OCI-LY7 (cell line): Measurements from ENCODE around the gene CRHR2. TPM values are rescaled to one million over a fixed set of nuclear protein-coding genes. Genes with fewer than 3 reads are reported as not detected.

Experiments
- BruUV-seq: library from RNA; stranded (reverse); fragments of 400-500 nt; replicated peaks from 2 replicates; lab custom pipeline; 2021; lab: Mats Ljungman, UMichigan
- CTCF ChIA-PET: fragments of 300-600 bp; sonication (Branson Sonifier 250); formaldehyde crosslinking; loops from one replicate; lab custom pipeline; 2022; ENCODE audit warnings: antibody characterized with exemption; ENCODE audit not compliant: unreplicated experiment; lab: Charles Lee
- POLR2A ChIA-PET: fragments of 300-600 bp; sonication (Branson Sonifier 250); formaldehyde crosslinking; loops from one replicate; lab custom pipeline; 2022; ENCODE audit warnings: antibody characterized with exemption; lab: Charles Lee
- DNase-seq: peaks from one replicate; pipeline ENCODE4 v3.0.0-alpha.2; 2015; ENCODE audit warnings: low spot score
- H2AFZ ChIP-seq: fragments of 200-600 bp; sonication (generic), shearing (Covaris generic); 2 replicates; pipeline ENCODE4 v1.6.1; 2014; ENCODE audit warnings: mild to moderate bottlenecking, antibody characterized with exemption, low read length, moderate library complexity
- H3K27ac ChIP-seq: fragments of 200-600 bp; sonication (generic); 2 replicates; pipeline ENCODE4 v1.5.1; 2014; ENCODE audit warnings: mixed run types, low read depth, mild to moderate bottlenecking, moderate library complexity, low read length, inconsistent platforms; ENCODE audit not compliant: poor library complexity, severe bottlenecking
- H3K36me3 ChIP-seq: fragments of 200-600 bp; sonication (generic); 2 replicates; pipeline ENCODE4 v1.6.1; 2014; ENCODE audit warnings: mild to moderate bottlenecking, antibody characterized with exemption, low read length, moderate library complexity, mixed read lengths; ENCODE audit not compliant: insufficient read depth
- H3K4me1 ChIP-seq: fragments of 200-600 bp; sonication (generic); 2 replicates; pipeline ENCODE4 v1.5.1; 2014; ENCODE audit warnings: mild to moderate bottlenecking, low read length; ENCODE audit not compliant: insufficient read depth, poor library complexity, severe bottlenecking
- H3K4me2 ChIP-seq: fragments of 200-600 bp; sonication (generic); 2 replicates; pipeline ENCODE4 v1.6.1; 2014; ENCODE audit warnings: mild to moderate bottlenecking, low read length
- H3K4me3 ChIP-seq: fragments of 200-600 bp; sonication (generic); 2 replicates; pipeline ENCODE4 v1.5.1; 2014; ENCODE audit warnings: mild to moderate bottlenecking, low read depth, low read length; ENCODE audit not compliant: poor library complexity, severe bottlenecking
- H3K79me2 ChIP-seq: fragments of 200-600 bp; sonication (generic); 2 replicates; pipeline ENCODE4 v1.6.1; 2016; ENCODE audit warnings: low read depth, mild to moderate bottlenecking, low read length, moderate library complexity, mixed read lengths; ENCODE audit not compliant: insufficient read depth
- H3K9me2 ChIP-seq: fragments of 200-600 bp; sonication (generic); 2 replicates; pipeline ENCODE4 v1.6.1; 2016; ENCODE audit warnings: mild to moderate bottlenecking, low read length, mixed read lengths; ENCODE audit not compliant: insufficient read depth
- H3K9me3 ChIP-seq: fragments of 200-600 bp; sonication (generic); 2 replicates; pipeline ENCODE4 v1.6.1; 2014; ENCODE audit warnings: mild to moderate bottlenecking, mixed run types, low read length, mixed read lengths
- H4K20me1 ChIP-seq: fragments of 200-600 bp; sonication (generic); 2 replicates; pipeline ENCODE4 v1.6.1; 2014; ENCODE audit warnings: mild to moderate bottlenecking, antibody characterized with exemption, low read length, moderate library complexity, mixed read lengths; ENCODE audit not compliant: insufficient read depth
- EZH2phosphoT487 ChIP-seq: fragments of 200-600 bp; sonication (generic); IDR thresholded peaks from 2 replicates; pipeline ENCODE4 v1.6.1; 2018; ENCODE audit warnings: low read depth, borderline replicate concordance, mild to moderate bottlenecking, mixed run types, antibody characterized with exemption, low read length, moderate library complexity, mixed read lengths
- intact Hi-C: fragments of 100-400 bp; cut with micrococcal nuclease; formaldehyde crosslinking; loops from one replicate; pipeline ENCODE4 v1.10.0; 2022; ENCODE audit not compliant: unreplicated experiment
- total RNA-seq, 2 experiments: library from RNA; depleted of rRNA in 1 of 2; stranded (reverse); fragments of >200 nt in 1 of 2; shearing (Covaris generic) in 1 of 2; gene quantifications; 2 replicates each; pipeline ENCODE4 v1.2.3, GENCODE V29; 2014 to 2022
- TF ChIP-seq, protein P1 (sequence below): fragments of 200-600 bp; sonication (generic); conservative IDR thresholded peaks from 2 replicates; pipeline ENCODE4 v1.5.1; 2014; ENCODE audit warnings: mild to moderate bottlenecking, antibody characterized with exemption, low read length, moderate library complexity, mixed read lengths

Gene CRHR2
- total RNA-seq, 2 experiments from 2014 or later, result not detected

DNA sequence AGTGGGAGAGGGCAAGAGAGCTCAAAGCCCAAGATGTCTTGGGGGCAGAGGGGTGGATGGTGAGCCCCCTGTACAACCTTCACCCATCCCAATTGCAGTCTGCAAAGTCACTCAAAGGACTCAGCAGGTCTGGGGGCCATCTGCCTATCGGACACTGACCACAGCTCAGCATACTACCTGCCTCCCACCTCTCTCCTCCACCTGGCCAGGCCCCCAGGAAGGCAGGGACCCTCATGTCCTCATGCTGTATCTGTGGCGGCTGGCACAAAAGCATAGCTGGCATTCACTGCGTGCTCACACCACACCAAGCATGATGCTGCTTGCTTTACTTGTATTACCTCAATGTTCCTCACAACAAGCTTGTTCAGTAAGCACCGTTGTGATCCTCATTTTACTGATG lies 16.2 kb upstream of the CRHR2 start:
- H3K4me2 ChIP-seq, result no peak overlapping the region
- no peak overlapping the region for H3K4me3 ChIP-seq
- no peaks in the 10 kb centered on the region for H3K4me1 ChIP-seq
- H2AFZ ChIP-seq, result no peak overlapping the region
- ChIA-PET POLR2A (interaction anchor here (1.0 to 2.6 kb wide), 2 partner anchors 12 to 20 kb away, joined by 3 to 7 read pairs; no protein-coding TSS in a partner anchor), CTCF (no interaction called here)
- no peak overlapping the region for H3K27ac ChIP-seq
- DNase-seq, result no peak
- no peaks in the 10 kb centered on the region for H3K79me2 ChIP-seq
- intact Hi-C loops, result no loop called here
- BruUV-seq, result no TSS peak
- H3K9me3 ChIP-seq, result no peaks in the 10 kb centered on the region
- no peaks in the 10 kb centered on the region for H3K9me2 ChIP-seq
- H3K36me3 ChIP-seq, result no peaks in the 10 kb centered on the region
- TF ChIP-seq, protein P1, sequence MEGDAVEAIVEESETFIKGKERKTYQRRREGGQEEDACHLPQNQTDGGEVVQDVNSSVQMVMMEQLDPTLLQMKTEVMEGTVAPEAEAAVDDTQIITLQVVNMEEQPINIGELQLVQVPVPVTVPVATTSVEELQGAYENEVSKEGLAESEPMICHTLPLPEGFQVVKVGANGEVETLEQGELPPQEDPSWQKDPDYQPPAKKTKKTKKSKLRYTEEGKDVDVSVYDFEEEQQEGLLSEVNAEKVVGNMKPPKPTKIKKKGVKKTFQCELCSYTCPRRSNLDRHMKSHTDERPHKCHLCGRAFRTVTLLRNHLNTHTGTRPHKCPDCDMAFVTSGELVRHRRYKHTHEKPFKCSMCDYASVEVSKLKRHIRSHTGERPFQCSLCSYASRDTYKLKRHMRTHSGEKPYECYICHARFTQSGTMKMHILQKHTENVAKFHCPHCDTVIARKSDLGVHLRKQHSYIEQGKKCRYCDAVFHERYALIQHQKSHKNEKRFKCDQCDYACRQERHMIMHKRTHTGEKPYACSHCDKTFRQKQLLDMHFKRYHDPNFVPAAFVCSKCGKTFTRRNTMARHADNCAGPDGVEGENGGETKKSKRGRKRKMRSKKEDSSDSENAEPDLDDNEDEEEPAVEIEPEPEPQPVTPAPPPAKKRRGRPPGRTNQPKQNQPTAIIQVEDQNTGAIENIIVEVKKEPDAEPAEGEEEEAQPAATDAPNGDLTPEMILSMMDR, result no peak
- no peak for TF ChIP-seq EZH2phosphoT487
- H4K20me1 ChIP-seq, result no peaks in the 10 kb centered on the region

DNA sequence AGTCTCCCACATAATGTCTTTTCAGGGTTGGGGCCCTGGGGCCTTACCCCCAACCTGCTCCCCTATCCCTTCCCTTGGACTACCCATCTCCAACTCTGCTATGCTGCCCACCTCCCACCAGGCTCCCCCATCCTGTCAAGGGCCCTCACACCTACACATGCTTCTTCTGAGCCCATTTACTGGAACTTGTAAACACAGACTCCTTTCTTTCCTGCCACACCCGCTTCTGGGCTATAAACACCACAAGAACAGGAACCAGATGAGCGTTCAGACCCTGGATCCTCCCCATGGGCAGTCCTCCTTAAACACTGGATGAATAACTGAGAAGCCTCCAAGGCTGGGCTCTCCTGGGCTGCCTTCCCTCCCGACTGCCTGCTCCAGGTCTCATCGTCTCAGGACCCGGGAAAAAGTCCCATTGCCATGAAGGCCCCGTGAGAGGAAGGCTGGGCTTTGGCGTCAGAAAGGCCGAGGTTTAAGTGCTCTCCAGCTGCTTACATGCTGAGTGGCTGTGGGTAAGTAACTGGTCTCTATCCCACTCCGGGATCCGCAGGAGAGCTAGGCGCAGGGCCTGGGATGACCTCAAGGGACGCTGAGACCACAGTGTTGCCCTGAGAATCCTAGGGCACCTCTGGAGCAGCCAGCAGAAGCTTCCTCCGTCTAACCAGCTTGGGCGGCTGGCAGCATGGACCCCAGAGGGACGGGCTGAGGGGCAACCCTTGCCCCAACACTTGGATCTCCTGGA lies 15.6 kb upstream of the CRHR2 start:
- no peaks in the 10 kb centered on the region for H4K20me1 ChIP-seq
- ChIA-PET POLR2A (interaction anchor here (1.0 to 2.6 kb wide), 2 partner anchors 13 to 19 kb away, joined by 3 to 7 read pairs; no protein-coding TSS in a partner anchor), CTCF (no interaction called here)
- no peak overlapping the region for H3K4me3 ChIP-seq
- H2AFZ ChIP-seq, result no peak overlapping the region
- no peaks in the 10 kb centered on the region for H3K4me1 ChIP-seq
- no peak overlapping the region for H3K4me2 ChIP-seq
- no peaks in the 10 kb centered on the region for H3K79me2 ChIP-seq
- intact Hi-C loops, result no loop called here
- TF ChIP-seq EZH2phosphoT487, result no peak
- TF ChIP-seq, protein P1, result no peak
- no peaks in the 10 kb centered on the region for H3K36me3 ChIP-seq
- no TSS peak for BruUV-seq
- H3K9me3 ChIP-seq, result no peaks in the 10 kb centered on the region
- H3K27ac ChIP-seq, result no peak overlapping the region
- DNase-seq, result no peak
- no peaks in the 10 kb centered on the region for H3K9me2 ChIP-seq
